NCI-H82 treated with DMSO at 0.1 percent for 48 hours (cell line): ENCODE results near the gene EVI5L.
"Not testable (repeated sequence)": the region's sequence is repeated elsewhere in the genome, so short reads cannot be mapped to it uniquely, and the experiment has no call there.

Experiments used
- DNase-seq: peaks from one replicate; lab custom pipeline; 2025; ENCODE audit not compliant: unreplicated experiment; lab: John Stamatoyannopoulos, UW

Gene EVI5L

GRCh38 chr19:7845390-7846154 is 15.6 kb downstream of the EVI5L start:
- no peak for DNase-seq

GRCh38 chr19:7846155-7846646 is 16.2 kb downstream of the EVI5L start:
- DNase-seq: no peak

GRCh38 chr19:7847664-7848063 is 17.6 kb downstream of the EVI5L start:
- no peak for DNase-seq

- DNase-seq: no peak
Observed at GRCh38 chr19:7848779-7849457, 18.9 kb downstream of the EVI5L start.

GRCh38 chr19:7849631-7849999 is 19.6 kb downstream of the EVI5L start:
- no peak for DNase-seq

- DNase-seq: no peak
Observed at GRCh38 chr19:7850000-7850813, 20.2 kb downstream of the EVI5L start.

- DNase-seq: no peak
Observed at GRCh38 chr19:7850945-7851622, 21.1 kb downstream of the EVI5L start.

- DNase-seq: no peak
Observed at GRCh38 chr19:7851623-7852500, 21.8 kb downstream of the EVI5L start.

- DNase-seq: no peak
Observed at GRCh38 chr19:7852851-7853769, 23.1 kb downstream of the EVI5L start.

GRCh38 chr19:7853770-7854128 is 23.7 kb downstream of the EVI5L start:
- DNase-seq: no peak

GRCh38 chr19:7855426-7856108 is 25.5 kb downstream of the EVI5L start:
- DNase-seq: no peak

GRCh38 chr19:7856109-7856591 is 26.1 kb downstream of the EVI5L start:
- no peak for DNase-seq

GRCh38 chr19:7856679-7857663 is 27.0 kb downstream of the EVI5L start:
- DNase-seq: no peak

GRCh38 chr19:7857727-7858108 is 27.7 kb downstream of the EVI5L start:
- DNase-seq: no peak

- DNase-seq: peak; percentile 58
Observed at GRCh38 chr19:7858109-7858770, 28.2 kb downstream of the EVI5L start.

GRCh38 chr19:7859087-7859486 is 29.1 kb downstream of the EVI5L start:
- not testable (repeated sequence) for DNase-seq
